Neural cell (in vitro differentiated cells): ENCODE data around the gene BGN.

Experiments
- EP300 ChIP-seq: fragments of 450-650 bp; conservative IDR thresholded peaks from 2 replicates; pipeline ENCODE4 v1.6.1; 2014; ENCODE audit warnings: antibody characterized with exemption, mild to moderate bottlenecking, moderate library complexity; ENCODE audit not compliant: poor library complexity, severe bottlenecking
- EZH2 ChIP-seq: fragments of 200-600, 300-800 bp; shearing (Covaris generic), sonication (generic); IDR thresholded peaks from 2 replicates; pipeline ENCODE4 v1.6.1; 2014; ENCODE audit warnings: antibody characterized with exemption, low read length, borderline replicate concordance, mild to moderate bottlenecking; ENCODE audit not compliant: insufficient read depth, poor library complexity, severe bottlenecking
- MXI1 ChIP-seq: fragments of 450-650 bp; conservative IDR thresholded peaks from 2 replicates; pipeline ENCODE4 v1.6.1; 2014; ENCODE audit warnings: antibody characterized with exemption, mild to moderate bottlenecking; ENCODE audit not compliant: poor library complexity, severe bottlenecking
- POLR2AphosphoS5 ChIP-seq: IDR thresholded peaks from 2 replicates; pipeline ENCODE4 v1.6.1; 2012
- RAD21 ChIP-seq: fragments of 450-650 bp; conservative IDR thresholded peaks from 2 replicates; pipeline ENCODE4 v1.6.1; 2014; ENCODE audit warnings: antibody characterized with exemption, mild to moderate bottlenecking, moderate library complexity
- SMC3 ChIP-seq: fragments of 450-650 bp; conservative IDR thresholded peaks from 2 replicates; pipeline ENCODE4 v1.6.1; 2014; ENCODE audit warnings: antibody characterized with exemption, mild to moderate bottlenecking, moderate library complexity; ENCODE audit not compliant: poor library complexity
- TAF1 ChIP-seq: IDR thresholded peaks from 2 replicates; pipeline ENCODE4 v1.6.1; 2012; ENCODE audit warnings: low read depth
- TF ChIP-seq, protein P1 (sequence below): IDR thresholded peaks from 2 replicates; pipeline ENCODE4 v1.6.1; 2012; ENCODE audit warnings: borderline replicate concordance
- TF ChIP-seq, protein P2 (sequence below): fragments of 450-650 bp; IDR thresholded peaks from 2 replicates; pipeline ENCODE4 v1.5.1; 2014; ENCODE audit warnings: antibody characterized with exemption, mild to moderate bottlenecking, moderate library complexity; ENCODE audit not compliant: poor library complexity, severe bottlenecking

DNA sequence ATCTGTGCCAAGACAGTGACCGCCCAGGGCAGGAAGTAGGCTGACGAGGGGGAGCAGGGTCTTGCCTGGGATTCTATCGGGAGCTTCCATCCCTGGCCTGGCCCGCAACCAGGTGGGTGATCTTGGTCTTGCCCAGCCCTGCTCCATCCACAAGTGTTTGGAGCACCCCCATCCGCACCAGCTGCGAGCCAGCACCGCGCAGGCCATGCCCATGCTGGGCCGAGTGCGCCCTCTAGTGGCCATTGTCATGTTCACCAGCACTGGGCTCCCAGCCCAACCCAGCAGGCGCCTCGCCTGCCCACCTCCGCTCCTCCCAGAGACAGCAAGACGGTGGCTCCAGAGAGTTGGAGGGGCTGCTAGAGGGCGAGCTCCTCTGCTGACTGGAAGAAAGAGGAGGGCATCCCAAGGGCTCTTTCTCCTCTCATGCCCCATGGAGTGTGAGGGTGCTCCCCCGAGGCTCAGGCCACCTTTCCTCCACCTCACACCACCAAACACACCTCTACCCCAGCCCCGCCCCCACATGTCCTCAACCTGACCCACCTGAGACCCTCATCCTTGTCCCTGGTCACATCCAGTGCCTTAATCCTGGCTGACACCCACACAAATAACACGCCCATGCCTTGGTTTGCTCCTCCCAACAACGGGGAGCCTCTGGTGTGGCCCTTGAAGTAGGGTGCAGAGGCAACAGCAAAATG, 12.9 kb downstream of the BGN start:
- TF ChIP-seq, protein P1, sequence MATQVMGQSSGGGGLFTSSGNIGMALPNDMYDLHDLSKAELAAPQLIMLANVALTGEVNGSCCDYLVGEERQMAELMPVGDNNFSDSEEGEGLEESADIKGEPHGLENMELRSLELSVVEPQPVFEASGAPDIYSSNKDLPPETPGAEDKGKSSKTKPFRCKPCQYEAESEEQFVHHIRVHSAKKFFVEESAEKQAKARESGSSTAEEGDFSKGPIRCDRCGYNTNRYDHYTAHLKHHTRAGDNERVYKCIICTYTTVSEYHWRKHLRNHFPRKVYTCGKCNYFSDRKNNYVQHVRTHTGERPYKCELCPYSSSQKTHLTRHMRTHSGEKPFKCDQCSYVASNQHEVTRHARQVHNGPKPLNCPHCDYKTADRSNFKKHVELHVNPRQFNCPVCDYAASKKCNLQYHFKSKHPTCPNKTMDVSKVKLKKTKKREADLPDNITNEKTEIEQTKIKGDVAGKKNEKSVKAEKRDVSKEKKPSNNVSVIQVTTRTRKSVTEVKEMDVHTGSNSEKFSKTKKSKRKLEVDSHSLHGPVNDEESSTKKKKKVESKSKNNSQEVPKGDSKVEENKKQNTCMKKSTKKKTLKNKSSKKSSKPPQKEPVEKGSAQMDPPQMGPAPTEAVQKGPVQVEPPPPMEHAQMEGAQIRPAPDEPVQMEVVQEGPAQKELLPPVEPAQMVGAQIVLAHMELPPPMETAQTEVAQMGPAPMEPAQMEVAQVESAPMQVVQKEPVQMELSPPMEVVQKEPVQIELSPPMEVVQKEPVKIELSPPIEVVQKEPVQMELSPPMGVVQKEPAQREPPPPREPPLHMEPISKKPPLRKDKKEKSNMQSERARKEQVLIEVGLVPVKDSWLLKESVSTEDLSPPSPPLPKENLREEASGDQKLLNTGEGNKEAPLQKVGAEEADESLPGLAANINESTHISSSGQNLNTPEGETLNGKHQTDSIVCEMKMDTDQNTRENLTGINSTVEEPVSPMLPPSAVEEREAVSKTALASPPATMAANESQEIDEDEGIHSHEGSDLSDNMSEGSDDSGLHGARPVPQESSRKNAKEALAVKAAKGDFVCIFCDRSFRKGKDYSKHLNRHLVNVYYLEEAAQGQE = no peak
- TF ChIP-seq, protein P2, sequence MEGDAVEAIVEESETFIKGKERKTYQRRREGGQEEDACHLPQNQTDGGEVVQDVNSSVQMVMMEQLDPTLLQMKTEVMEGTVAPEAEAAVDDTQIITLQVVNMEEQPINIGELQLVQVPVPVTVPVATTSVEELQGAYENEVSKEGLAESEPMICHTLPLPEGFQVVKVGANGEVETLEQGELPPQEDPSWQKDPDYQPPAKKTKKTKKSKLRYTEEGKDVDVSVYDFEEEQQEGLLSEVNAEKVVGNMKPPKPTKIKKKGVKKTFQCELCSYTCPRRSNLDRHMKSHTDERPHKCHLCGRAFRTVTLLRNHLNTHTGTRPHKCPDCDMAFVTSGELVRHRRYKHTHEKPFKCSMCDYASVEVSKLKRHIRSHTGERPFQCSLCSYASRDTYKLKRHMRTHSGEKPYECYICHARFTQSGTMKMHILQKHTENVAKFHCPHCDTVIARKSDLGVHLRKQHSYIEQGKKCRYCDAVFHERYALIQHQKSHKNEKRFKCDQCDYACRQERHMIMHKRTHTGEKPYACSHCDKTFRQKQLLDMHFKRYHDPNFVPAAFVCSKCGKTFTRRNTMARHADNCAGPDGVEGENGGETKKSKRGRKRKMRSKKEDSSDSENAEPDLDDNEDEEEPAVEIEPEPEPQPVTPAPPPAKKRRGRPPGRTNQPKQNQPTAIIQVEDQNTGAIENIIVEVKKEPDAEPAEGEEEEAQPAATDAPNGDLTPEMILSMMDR = peak; percentile 81
- TF ChIP-seq EZH2 (no peak), RAD21 (peak; percentile 84), SMC3 (peak; percentile 81), MXI1 (no peak), POLR2AphosphoS5 (no peak), TAF1 (no peak), EP300 (no peak)
